BJ (cell line): Measurements from ENCODE around the gene SEMA3D. TPM values are rescaled to one million over a fixed set of nuclear protein-coding genes. Genes with fewer than 3 reads are reported as not detected.

Experiments
- CTCF ChIA-PET: fragments of 350-600 bp; formaldehyde crosslinking; extraction: SDS; loops from one replicate; lab custom pipeline; 2021; ENCODE audit warnings: antibody characterized with exemption, inconsistent platforms; lab: Yijun Ruan, JAX
- POLR2A ChIA-PET: fragments of 300-600 bp; sonication (Branson Sonifier 250); formaldehyde crosslinking; extraction: SDS; loops from one replicate; lab custom pipeline; 2021; ENCODE audit warnings: antibody characterized with exemption; lab: Charles Lee
- DNase-seq: peaks from one replicate; pipeline ENCODE4 v3.0.0-alpha.2; 2011; ENCODE audit warnings: low read depth
- H3K27me3 ChIP-seq: 2 replicates; pipeline ENCODE4 v1.6.0; 2011; ENCODE audit warnings: low read length; ENCODE audit not compliant: control insufficient read depth, insufficient read depth
- H3K36me3 ChIP-seq: 2 replicates; pipeline ENCODE4 v1.5.1; 2011; ENCODE audit warnings: low read length; ENCODE audit not compliant: control insufficient read depth, insufficient read depth
- H3K4me3 ChIP-seq: 2 replicates; pipeline ENCODE4 v1.5.1; 2011; ENCODE audit warnings: low read depth, mild to moderate bottlenecking, control low read depth, low read length
- polyA plus RNA-seq: library from polyadenylated mRNA; depleted of rRNA; stranded (reverse); fragments of >200 nt; gene quantifications from 2 replicates; pipeline ENCODE4 v1.2.3, GENCODE V29; 2011
- TF ChIP-seq, protein P1 (sequence below): IDR thresholded peaks from 2 replicates; pipeline ENCODE4 v1.5.1; 2011; ENCODE audit warnings: low read depth, mild to moderate bottlenecking, control low read depth, inconsistent platforms, low read length, moderate library complexity; ENCODE audit not compliant: insufficient read depth

The SEMA3D gene
- polyA plus RNA-seq, 1 experiment: 19.9 TPM

DNA sequence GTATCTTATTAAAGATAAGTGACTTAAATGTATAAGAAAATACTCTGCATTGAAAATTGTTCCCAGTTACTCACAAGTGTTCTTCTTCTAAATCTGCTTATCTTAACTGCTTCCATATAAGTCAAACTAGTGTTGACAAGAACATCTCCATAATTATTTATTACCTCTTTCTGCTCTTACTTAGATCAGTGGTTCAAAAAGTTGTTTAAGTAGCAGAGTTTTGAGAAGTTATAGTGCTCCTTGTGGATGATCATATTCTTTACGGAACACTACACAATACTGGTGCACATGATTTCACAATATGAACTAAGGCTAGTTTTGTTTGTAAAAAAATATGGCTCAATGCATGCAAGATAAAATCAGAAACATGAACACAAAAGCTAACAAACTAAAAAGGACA is 168.4 kb downstream of the SEMA3D start:
- Histone ChIP-seq H3K27me3 (no peaks in the 10 kb centered on the region), H3K4me3 (no peak overlapping the region), H3K36me3 (no peaks in the 10 kb centered on the region; the same call in 1 of the 2 replicates)
- POLR2A ChIA-PET: no interaction called here
- TF ChIP-seq, protein P1, sequence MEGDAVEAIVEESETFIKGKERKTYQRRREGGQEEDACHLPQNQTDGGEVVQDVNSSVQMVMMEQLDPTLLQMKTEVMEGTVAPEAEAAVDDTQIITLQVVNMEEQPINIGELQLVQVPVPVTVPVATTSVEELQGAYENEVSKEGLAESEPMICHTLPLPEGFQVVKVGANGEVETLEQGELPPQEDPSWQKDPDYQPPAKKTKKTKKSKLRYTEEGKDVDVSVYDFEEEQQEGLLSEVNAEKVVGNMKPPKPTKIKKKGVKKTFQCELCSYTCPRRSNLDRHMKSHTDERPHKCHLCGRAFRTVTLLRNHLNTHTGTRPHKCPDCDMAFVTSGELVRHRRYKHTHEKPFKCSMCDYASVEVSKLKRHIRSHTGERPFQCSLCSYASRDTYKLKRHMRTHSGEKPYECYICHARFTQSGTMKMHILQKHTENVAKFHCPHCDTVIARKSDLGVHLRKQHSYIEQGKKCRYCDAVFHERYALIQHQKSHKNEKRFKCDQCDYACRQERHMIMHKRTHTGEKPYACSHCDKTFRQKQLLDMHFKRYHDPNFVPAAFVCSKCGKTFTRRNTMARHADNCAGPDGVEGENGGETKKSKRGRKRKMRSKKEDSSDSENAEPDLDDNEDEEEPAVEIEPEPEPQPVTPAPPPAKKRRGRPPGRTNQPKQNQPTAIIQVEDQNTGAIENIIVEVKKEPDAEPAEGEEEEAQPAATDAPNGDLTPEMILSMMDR: 0 out of 2 replicates have a peak, but pooled peaks have one; percentile 3
- CTCF ChIA-PET: interaction anchor here (1.0 to 13.4 kb wide), 2 partner anchors 528 to 1083 kb away, joined by 4 to 205 read pairs; no protein-coding TSS in a partner anchor
- DNase-seq: no peak

DNA sequence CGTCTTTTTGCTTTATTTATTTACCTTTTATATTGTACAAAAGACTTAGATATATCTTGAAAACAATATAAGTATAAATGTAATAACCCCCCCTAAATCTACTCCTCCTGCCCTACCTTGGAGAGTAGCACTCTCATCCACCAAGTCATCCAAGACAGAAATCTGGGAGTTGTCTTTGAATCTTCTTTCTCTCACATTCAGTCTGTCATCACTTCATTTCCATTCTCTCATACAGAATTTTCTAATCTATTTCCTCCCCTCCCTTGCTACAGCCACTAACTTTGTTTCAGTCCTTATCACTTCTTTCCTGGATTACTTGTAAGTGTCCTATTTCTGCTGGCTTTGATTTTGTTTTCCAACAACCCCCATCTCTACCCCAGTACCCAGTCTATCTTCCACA is 170.6 kb downstream of the SEMA3D start:
- POLR2A ChIA-PET: no interaction called here
- TF ChIP-seq, protein P1: no peak
- CTCF ChIA-PET: interaction anchor here (1.4 kb wide), 1 partner anchor 1080 kb away, joined by 3 read pairs; no protein-coding TSS in a partner anchor
- Histone ChIP-seq H3K27me3 (no peaks in the 10 kb centered on the region), H3K36me3 (no peaks in the 10 kb centered on the region; the same call in 1 of the 2 replicates), H3K4me3 (no peak overlapping the region)
- no peak for DNase-seq

DNA sequence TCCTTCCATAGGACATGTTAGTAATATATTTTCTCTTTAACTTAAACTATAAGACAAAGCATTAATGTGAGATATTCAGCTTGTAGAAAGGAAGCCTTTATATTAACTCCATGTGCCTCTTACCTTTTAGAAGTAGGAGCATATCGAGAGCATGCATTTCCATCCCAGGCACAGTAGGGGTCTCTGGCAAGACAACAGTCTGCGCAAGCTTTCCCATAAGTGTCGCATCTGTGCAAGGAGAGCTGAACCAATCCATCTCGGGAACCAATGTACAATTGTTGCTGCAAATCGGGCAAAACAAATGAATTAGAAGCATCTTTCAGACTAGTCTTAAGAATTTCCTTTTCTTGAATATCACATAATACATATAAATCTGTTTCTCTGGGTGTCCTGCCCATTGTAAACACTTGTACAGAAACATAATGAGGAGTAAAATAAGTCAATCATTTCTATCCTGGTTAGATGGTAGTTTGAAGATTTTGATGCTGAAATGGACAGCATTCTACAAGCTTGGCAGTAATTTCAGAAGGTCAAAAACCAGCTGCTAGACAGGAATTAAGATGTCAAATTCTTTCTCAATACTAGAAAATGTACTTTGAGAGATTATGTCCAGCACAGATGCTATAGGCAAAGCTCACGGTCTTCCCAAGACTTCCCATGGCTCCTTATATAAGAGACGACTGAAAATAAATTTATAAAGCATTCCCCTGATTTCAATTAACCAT is 171.8 kb downstream of the SEMA3D start:
- Histone ChIP-seq H3K36me3 (no peaks in the 10 kb centered on the region; the same call in 1 of the 2 replicates), H3K27me3 (no peaks in the 10 kb centered on the region), H3K4me3 (no peak overlapping the region)
- ChIA-PET CTCF (interaction anchor here (0.5 to 3.7 kb wide), 2 partner anchors 293 to 1080 kb away, joined by 3 to 12 read pairs; no protein-coding TSS in a partner anchor), POLR2A (interaction anchor here (0.6 kb wide), 1 partner anchor 41 kb away, joined by 3 read pairs; no protein-coding TSS in a partner anchor)
- TF ChIP-seq, protein P1: no peak
- no peak for DNase-seq

DNA sequence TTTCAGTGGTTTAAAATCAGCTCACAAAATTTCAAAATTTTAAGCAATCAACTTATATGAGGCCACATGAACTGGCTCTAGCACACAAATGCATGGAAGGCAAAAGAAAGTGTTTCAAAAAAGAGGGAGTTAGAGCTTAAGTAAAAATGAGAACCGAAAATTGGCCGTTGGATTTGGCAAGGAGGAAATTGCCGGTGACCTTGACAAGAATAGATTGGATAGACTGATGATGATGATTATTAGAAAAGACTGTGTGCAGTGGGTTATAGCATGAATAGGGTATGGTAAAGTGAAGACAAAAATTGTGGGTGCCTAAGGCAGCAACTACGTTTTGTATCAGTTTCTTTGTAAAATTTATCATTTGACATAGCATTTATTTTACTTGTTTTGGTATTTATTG is 175.7 kb downstream of the SEMA3D start:
- TF ChIP-seq, protein P1: no peak
- Histone ChIP-seq H3K27me3 (no peaks in the 10 kb centered on the region), H3K36me3 (no peaks in the 10 kb centered on the region; the same call in 1 of the 2 replicates), H3K4me3 (no peak overlapping the region)
- ChIA-PET POLR2A (no interaction called here), CTCF (interaction anchor here (0.8 to 1.5 kb wide), 4 partner anchors 9 to 1075 kb away, joined by 3 to 6 read pairs (median 3); no protein-coding TSS in a partner anchor)
- DNase-seq: no peak

DNA sequence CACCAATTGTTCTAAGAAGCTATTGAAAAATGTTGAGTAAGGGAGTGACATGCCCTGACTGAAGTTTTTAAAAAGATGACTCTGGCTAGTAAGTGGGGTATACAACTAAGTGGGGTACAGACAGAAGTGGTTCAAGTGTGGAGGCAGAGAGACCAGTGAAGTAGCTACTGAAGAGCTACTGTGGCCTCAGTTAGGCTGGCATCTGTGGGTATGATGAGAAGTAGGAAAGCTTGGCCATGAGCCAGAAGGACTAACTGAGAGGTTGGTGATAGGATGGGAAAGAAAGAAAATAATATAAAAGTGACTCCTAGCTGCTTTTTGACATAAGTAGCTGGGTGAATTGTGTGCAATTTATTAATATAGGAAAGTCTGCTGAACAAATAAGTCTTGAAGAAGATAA is 176.6 kb downstream of the SEMA3D start:
- TF ChIP-seq, protein P1: no peak
- no peaks in the 10 kb centered on the region for H3K27me3 ChIP-seq
- ChIA-PET POLR2A (interaction anchor here (0.6 kb wide), 1 partner anchor 70 kb away, joined by 3 read pairs; no protein-coding TSS in a partner anchor), CTCF (interaction anchor here (0.9 to 1.5 kb wide), 3 partner anchors 12 to 1074 kb away, joined by 3 to 6 read pairs (median 3); no protein-coding TSS in a partner anchor)
- DNase-seq: no peak
- H3K4me3 ChIP-seq: no peak overlapping the region
- no peaks in the 10 kb centered on the region; the same call in 1 of the 2 replicates for H3K36me3 ChIP-seq
